A549 treated with RU486 at 1 μM for 4 hours (cell line): Measurements from ENCODE around the gene HSFX3. TPM values are rescaled to one million over a fixed set of nuclear protein-coding genes. Genes with fewer than 3 reads are reported as not detected.

Experiments used
- total RNA-seq: library from RNA; stranded (reverse); fragments of 200-300 nt; extraction: Qiagen RNA extraction; gene quantifications from 5 replicates; pipeline ENCODE4 v1.2.3, GENCODE V29; 2022; ENCODE audit warnings: low read depth

The HSFX3 gene
- total RNA-seq, result not detected in 5 replicates

DNA sequence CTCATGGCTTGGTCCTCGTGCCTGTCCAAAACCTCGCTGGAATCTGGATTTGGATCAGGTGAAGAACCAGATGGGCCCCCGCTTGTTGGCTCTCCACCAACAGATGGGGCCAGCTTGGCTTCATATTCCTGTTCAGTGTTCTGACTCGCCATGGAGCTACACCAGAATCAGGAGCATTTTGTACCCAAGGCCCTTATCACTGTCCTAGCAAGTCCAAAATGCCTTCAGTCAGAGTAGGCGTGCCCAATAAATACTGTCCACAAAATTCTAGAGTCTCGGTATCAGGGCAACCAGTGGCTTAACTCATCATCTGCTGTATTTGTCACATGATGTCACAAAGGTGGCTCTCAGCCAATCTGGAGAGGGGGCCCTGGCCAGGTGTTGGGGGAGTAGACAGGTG is at the start of gene HSFX3:
Gene HSFX3 (minus strand): TSS at position 224 of the 400 bp plus-strand sequence. CDS start 72 bp downstream, at position 152.

GRCh38 chrX:149595214-149595613 is 45.5 kb upstream of the HSFX3 start, which contains the start of gene HSFX2:
Gene HSFX2, minus strand, starts transcription at chrX:149595314. Its CDS starts 614 bp downstream, at chrX:149594700.

DNA sequence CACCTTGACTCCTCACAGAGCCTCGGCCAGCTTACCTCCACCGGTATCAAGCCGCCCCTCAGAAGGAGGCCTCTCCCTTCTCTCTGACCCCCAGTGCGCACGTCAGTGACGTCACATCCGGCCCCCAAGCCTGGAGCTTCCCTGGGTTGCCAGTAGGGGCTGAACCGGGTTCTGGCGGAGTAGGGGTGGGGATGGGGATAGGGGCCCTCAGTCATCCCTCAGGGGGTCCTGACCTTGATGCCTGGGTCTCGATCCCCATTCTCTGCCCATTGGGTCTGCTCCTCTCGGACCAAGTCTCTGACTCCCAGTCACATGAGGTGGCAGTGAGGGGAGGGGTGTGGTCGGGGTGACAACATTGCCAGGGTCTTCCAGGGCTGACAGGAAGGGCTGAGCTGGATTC is 37.6 kb upstream of the HSFX3 start, which contains the start of gene MAGEA9B:
Gene MAGEA9B (minus strand): TSS at position 101 of the 400 bp plus-strand sequence. CDS start 4,280 bp downstream, outside the sequence.

DNA sequence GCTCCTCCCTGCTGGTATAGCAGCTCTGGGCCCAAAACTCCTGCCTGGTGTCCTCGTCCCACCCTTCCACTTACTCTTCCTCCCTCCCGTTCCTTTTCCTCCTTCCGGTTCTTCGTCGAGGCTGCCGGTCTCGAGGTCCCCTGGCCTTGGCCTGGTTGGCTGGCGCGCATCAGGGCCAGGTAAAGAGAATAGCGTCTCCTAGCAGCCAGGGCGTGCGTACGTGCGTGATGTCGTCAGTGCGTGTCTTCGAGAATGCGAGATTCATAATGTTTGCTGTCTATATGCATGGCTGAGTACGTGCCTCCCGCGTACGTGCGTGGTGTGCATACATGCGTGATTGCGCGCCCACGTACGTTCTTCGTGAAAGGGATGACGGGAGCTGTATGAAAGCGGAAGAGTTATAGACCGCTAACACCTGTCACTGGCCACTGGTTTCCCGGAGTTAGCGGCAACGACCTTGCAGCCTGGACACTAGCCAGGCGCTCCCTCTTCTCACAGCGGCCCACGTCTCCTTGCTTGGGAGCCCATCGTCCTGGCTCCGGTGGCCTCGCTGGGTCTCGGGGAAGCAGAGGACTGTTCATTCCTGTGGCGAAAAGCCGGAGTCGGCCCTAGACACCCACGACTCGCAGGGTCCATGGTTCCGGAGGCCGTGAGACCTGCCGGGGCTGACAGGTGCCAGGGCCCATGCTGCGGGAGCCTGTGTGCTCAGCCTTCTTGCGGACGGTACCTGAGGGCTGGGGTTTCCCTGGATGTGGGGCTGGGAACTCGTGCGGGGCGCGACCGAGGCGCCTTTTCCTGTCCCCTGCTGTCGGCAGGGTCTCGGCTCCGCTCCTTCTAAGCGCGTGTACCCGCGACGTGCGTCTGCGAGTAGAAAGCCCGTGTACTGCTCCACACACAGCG is 8.9 kb downstream of the HSFX3 start, which contains the start of gene EOLA1:
Gene EOLA1 (plus strand): TSS at position 392 of the 900 bp plus-strand sequence. CDS start 4,619 bp downstream, outside the sequence.

DNA sequence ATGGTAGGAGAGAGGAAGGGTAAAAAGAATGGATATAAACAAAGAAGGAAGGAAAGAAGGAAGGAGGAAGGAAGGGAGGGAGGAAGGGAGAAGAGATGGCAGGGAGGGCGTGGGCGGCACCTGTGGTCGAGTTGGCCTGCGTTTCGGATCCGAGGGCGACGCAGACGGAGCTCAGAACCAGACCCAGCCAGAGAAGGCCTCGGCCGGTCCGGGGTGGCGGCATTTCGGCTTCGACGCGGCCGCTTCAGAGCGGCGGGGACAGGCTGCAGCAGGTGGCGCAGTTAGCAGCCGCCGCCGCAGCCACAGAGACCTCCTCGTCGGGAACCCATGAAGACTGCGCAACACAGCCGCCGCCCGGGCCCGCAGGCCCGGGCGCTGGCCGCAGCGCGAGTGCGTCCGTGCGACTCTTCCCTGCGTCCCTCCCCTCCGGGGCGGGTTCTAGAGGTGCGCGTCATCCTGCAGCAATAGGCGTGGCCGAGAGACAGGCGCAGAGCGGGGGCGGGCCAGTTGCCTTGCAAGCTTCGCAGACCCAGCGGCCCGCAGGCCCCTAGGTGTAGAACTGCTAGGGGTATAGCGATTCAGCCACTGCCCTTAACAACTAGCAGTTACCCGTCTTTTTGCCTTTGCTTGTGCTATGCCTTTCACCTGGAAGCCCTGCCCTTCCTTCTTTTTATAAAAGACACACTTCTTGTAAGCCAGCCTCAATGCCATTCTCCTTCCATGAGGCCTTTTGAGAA is 44.6 kb downstream of the HSFX3 start, which contains the start of gene IDS:
Gene IDS (minus strand): TSS at position 392 of the 737 bp plus-strand sequence. CDS start 169 bp downstream, at position 223.

Other genes starting within 250 kb of the HSFX3 start
- gene IDS, start 44.6 kb downstream of the HSFX3 start, total RNA-seq, result 93.7 to 113 TPM (median 102 TPM) in 5 replicates
- 19.1 to 21.3 TPM (median 20.8 TPM) in 5 replicates for gene EOLA1, start 8.9 kb downstream of the HSFX3 start, total RNA-seq
- gene MAGEA9B, start 37.5 kb upstream of the HSFX3 start, total RNA-seq, result 0.11 TPM in 1 of 5 replicates, not detected in the others
- gene HSFX2, start 45.4 kb upstream of the HSFX3 start, total RNA-seq, result 0.13 to 0.55 TPM in 2 of 5 replicates, not detected in the others
- 27.3 to 32.0 TPM (median 29.9 TPM) in 5 replicates for gene TMEM185A, start 81.9 kb upstream of the HSFX3 start, total RNA-seq
- gene MAGEA11, start 162.1 kb upstream of the HSFX3 start, total RNA-seq, result not detected in 5 replicates
- gene HSFX1, start 224.1 kb upstream of the HSFX3 start, total RNA-seq, result 0.14 to 0.40 TPM (median 0.34 TPM) in 5 replicates
- not detected in 5 replicates for gene MAGEA9, start 232.0 kb upstream of the HSFX3 start, total RNA-seq